ENCODE measurements around the gene DNAH10. TPM values are rescaled to one million over a fixed set of nuclear protein-coding genes. Genes with fewer than 3 reads are reported as not detected.

The DNAH10 gene
- total RNA-seq, 1 donor from 2014 or later, result 1.0 TPM

- Mint-ChIP-seq H3K27me3 (peaks cover 19% of the 10 kb centered on the region), H3K4me1 (ENCODE audit: low read depth) (peaks cover 3% of the 10 kb centered on the region), H3K27ac (no peak overlapping the region), H3K4me3 (ENCODE audit: low read depth) (peak overlapping the region; percentile 76), H3K36me3 (ENCODE audit: insufficient read depth) (peaks cover 4% of the 10 kb centered on the region), H3K9me3 (ENCODE audit: low read depth) (no peaks in the 10 kb centered on the region)
- DNase-seq (ENCODE audit: low spot score, unreplicated experiment), result no peak
- no peak for TF ChIP-seq CTCF (IDR thresholded peaks at IDR 0.05; ENCODE audit: unreplicated experiment)
These were observed 992 bp downstream of the DNAH10 start for GRCh38 chr12:123763093-123763492.

DNA sequence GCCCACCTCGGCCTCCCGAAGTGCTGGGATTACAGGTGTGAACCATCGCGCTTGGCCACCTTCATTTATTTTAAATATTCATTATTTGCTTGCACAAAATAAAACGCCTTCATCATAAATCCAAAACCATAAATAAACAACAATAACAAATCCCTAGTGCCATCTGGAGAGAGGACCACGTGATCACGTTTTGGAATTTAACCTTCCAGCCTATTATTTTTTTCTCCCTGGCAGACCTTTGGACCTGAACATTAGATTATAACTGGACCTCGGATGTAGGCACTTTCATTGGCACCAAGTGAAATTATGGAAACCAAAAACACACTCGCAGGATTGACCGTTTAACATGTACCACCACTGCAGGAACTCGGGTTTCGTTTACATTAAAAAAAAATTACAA is 2.0 kb downstream of the DNAH10 start:
- no peak for TF ChIP-seq CTCF (IDR thresholded peaks at IDR 0.05; ENCODE audit: unreplicated experiment)
- H3K9me3 Mint-ChIP-seq (ENCODE audit: low read depth), result no peaks in the 10 kb centered on the region
- H3K36me3 Mint-ChIP-seq (ENCODE audit: insufficient read depth), result peaks cover 2% of the 10 kb centered on the region
- peaks cover 3% of the 10 kb centered on the region for H3K4me1 Mint-ChIP-seq (ENCODE audit: low read depth)
- no peak for DNase-seq (ENCODE audit: low spot score, unreplicated experiment)
- H3K27me3 Mint-ChIP-seq, result peaks cover 19% of the 10 kb centered on the region
- H3K27ac Mint-ChIP-seq, result no peak overlapping the region
- H3K4me3 Mint-ChIP-seq (ENCODE audit: low read depth), result no peak overlapping the region

DNA sequence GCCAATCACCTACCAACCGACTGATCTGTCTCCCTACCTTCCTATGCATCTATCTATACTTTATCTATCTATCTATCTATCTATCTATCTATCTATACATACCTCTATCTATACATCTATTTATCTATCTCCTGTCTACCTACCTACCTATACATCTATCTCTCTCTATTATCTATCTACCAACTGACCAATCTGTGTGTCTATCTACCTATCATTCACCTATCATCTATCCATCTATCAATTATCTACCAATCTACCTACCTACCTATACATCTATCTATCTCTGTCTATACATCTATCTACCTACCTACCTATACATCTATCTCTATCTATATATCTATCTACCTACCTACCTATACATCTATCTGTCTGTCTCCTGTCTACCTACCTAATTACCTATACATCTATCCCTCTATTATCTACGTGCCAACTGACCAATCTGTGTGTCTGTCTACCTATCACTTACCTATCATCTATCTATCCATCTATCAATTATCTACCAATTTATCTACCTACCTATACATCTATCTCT is 3.5 kb downstream of the DNAH10 start:
- H3K4me1 Mint-ChIP-seq (ENCODE audit: low read depth), result peaks cover 3% of the 10 kb centered on the region
- H3K9me3 Mint-ChIP-seq (ENCODE audit: low read depth), result no peaks in the 10 kb centered on the region

DNA sequence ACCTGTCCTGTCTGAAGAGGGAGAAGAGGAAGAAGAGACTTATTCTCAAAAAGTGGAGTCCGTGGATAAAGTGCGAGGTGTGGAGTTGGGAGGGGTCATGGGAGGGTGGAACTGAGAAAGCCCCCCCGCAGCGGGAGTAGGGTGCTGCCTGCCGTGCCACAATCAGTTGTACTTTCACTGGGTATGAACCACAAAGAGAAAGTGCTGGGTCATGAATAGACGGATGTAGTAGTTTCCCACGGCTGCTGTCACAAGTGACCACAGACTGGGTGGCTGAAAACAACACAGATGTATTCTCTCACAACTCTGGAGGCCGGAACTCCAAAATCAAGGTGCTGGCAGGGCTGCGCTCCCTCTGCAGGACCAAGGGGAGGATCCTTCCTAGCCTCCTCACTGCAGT is 5.5 kb downstream of the DNAH10 start:
- TF ChIP-seq CTCF (IDR thresholded peaks at IDR 0.05; ENCODE audit: unreplicated experiment), result no peak
- Mint-ChIP-seq H3K4me3 (ENCODE audit: low read depth) (no peak overlapping the region), H3K9me3 (ENCODE audit: low read depth) (no peaks in the 10 kb centered on the region), H3K36me3 (ENCODE audit: insufficient read depth) (no peaks in the 10 kb centered on the region), H3K4me1 (ENCODE audit: low read depth) (peaks cover 1% of the 10 kb centered on the region), H3K27ac (no peak overlapping the region), H3K27me3 (peaks cover 18% of the 10 kb centered on the region)
- DNase-seq (ENCODE audit: low spot score, unreplicated experiment), result no peak

More for the DNA sequence above, 3.5 kb downstream of the DNAH10 start:
- Mint-ChIP-seq H3K4me3 (ENCODE audit: low read depth) (no peak overlapping the region), H3K27me3 (peaks cover 19% of the 10 kb centered on the region), H3K27ac (no peak overlapping the region), H3K36me3 (ENCODE audit: insufficient read depth) (no peaks in the 10 kb centered on the region)
- TF ChIP-seq CTCF (IDR thresholded peaks at IDR 0.05; ENCODE audit: unreplicated experiment), result no peak
- DNase-seq (ENCODE audit: low spot score, unreplicated experiment), result no peak

DNA sequence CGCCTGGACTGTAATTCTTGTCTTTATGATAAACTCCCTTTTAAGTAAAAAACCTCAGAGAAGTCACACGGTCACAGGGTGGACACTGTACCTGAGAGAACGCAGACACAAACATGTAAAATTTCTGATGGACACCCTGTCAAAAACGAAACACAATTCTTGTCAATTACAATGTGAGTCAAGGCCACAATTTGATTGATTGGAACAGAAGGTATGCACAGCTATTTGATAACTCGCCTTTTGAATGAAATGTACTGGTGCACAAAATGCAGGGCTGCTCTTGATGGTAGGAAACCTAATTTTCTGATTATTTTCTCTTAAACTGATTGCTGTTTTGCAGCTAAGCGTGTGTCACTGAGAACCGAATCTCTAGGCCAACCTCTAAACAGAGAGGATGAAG is 9.2 kb downstream of the DNAH10 start:
- Mint-ChIP-seq H3K27me3 (peaks cover 11% of the 10 kb centered on the region), H3K4me3 (ENCODE audit: low read depth) (no peak overlapping the region), H3K27ac (no peak overlapping the region), H3K36me3 (ENCODE audit: insufficient read depth) (no peaks in the 10 kb centered on the region), H3K4me1 (ENCODE audit: low read depth) (peaks cover 2% of the 10 kb centered on the region), H3K9me3 (ENCODE audit: low read depth) (peaks cover 3% of the 10 kb centered on the region)
- TF ChIP-seq CTCF (IDR thresholded peaks at IDR 0.05; ENCODE audit: unreplicated experiment), result no peak
- DNase-seq (ENCODE audit: low spot score, unreplicated experiment), result no peak

Data from progenitor cell of endocrine pancreas (in vitro differentiated cells).